OCI-LY1 (cell line): ENCODE measurements around the gene MAJIN.
A peak's percentile ranks its signal among the peaks of the same experiment; 100 is the strongest.
"Not testable (repeated sequence)": the region's sequence is repeated elsewhere in the genome, so short reads cannot be mapped to it uniquely, and the experiment has no call there.

Source experiments
- H2AFZ ChIP-seq: fragments of 200-600 bp; sonication (generic), shearing (Covaris generic); 2 replicates; pipeline ENCODE4 v1.6.0; 2014; ENCODE audit warnings: antibody characterized with exemption, mild to moderate bottlenecking, low read length
- H3F3A ChIP-seq: fragments of 200-600 bp; sonication (generic), shearing (Covaris generic); 2 replicates; pipeline ENCODE4 v1.6.0; 2014; ENCODE audit warnings: mild to moderate bottlenecking, antibody characterized with exemption, low read length, moderate library complexity; ENCODE audit not compliant: insufficient read depth
- H3K27ac ChIP-seq: fragments of 200-600 bp; sonication (generic); 2 replicates; pipeline ENCODE4 v1.5.1; 2014; ENCODE audit warnings: low read length, mixed run types, mild to moderate bottlenecking, low read depth; ENCODE audit not compliant: poor library complexity, severe bottlenecking
- H3K27me3 ChIP-seq: fragments of 200-600 bp; sonication (generic); 2 replicates; pipeline ENCODE4 v1.6.0; 2014; ENCODE audit warnings: antibody characterized with exemption, mild to moderate bottlenecking, low read length, moderate library complexity; ENCODE audit not compliant: insufficient read depth
- H3K36me3 ChIP-seq: fragments of 200-600 bp; sonication (generic); 2 replicates; pipeline ENCODE4 v1.6.1; 2014; ENCODE audit warnings: mild to moderate bottlenecking, antibody characterized with exemption, low read length, moderate library complexity, mixed read lengths; ENCODE audit not compliant: insufficient read depth
- H3K4me1 ChIP-seq: fragments of 200-600 bp; sonication (generic); 2 replicates; pipeline ENCODE4 v1.5.1; 2014; ENCODE audit warnings: mild to moderate bottlenecking, low read length, moderate library complexity; ENCODE audit not compliant: insufficient read depth, severe bottlenecking
- H3K4me2 ChIP-seq: fragments of 200-600 bp; sonication (generic), shearing (Covaris generic); 2 replicates; pipeline ENCODE4 v1.6.1; 2014; ENCODE audit warnings: low read length
- H3K4me3 ChIP-seq: fragments of 200-600 bp; sonication (generic); 2 replicates; pipeline ENCODE4 v1.5.1; 2014; ENCODE audit warnings: low read length, low read depth, mild to moderate bottlenecking, mixed read lengths; ENCODE audit not compliant: poor library complexity, severe bottlenecking
- H3K79me2 ChIP-seq: fragments of 200-600 bp; shearing (Covaris generic); 2 replicates; pipeline ENCODE4 v1.6.1; 2016; ENCODE audit warnings: mixed run types, low read length, mixed read lengths; ENCODE audit not compliant: insufficient read depth
- H3K9ac ChIP-seq: fragments of 200-600 bp; sonication (generic), shearing (Covaris generic); 2 replicates; pipeline ENCODE4 v1.6.1; 2014; ENCODE audit warnings: mild to moderate bottlenecking, low read length, mixed read lengths
- H3K9me2 ChIP-seq: fragments of 200-600 bp; sonication (generic), shearing (Covaris generic); 2 replicates; pipeline ENCODE4 v1.6.1; 2014; ENCODE audit warnings: low read depth, mild to moderate bottlenecking, low read length, mixed read lengths
- H3K9me3 ChIP-seq: fragments of 200-600 bp; shearing (Covaris generic); 2 replicates; pipeline ENCODE4 v1.6.1; 2014; ENCODE audit warnings: low read length, mixed read lengths
- H4K20me1 ChIP-seq: fragments of 200-600 bp; sonication (generic), shearing (Covaris generic); 2 replicates; pipeline ENCODE4 v1.6.0; 2016; ENCODE audit warnings: mild to moderate bottlenecking, low read length; ENCODE audit not compliant: insufficient read depth
- CTCF ChIP-seq: fragments of 200-600 bp; sonication (generic), shearing (Covaris generic); IDR thresholded peaks from 2 replicates; pipeline ENCODE4 v1.5.1; 2017; ENCODE audit warnings: mild to moderate bottlenecking, antibody characterized with exemption, low read length, moderate library complexity, mixed read lengths
- EZH2 ChIP-seq: fragments of 200-600 bp; sonication (generic), shearing (Covaris generic); IDR thresholded peaks from 2 replicates; pipeline ENCODE4 v1.8.0; 2017; ENCODE audit warnings: borderline replicate concordance, mixed run types, mild to moderate bottlenecking, antibody characterized with exemption, low read length, moderate library complexity, mixed read lengths

The MAJIN gene

GRCh38 chr11:65008873-65009272 is 37.0 kb upstream of the MAJIN start:
- no peaks in the 10 kb centered on the region for H4K20me1 ChIP-seq
- H3K9me2 ChIP-seq, result no peaks in the 10 kb centered on the region
- no peak overlapping the region for H2AFZ ChIP-seq
- no peak overlapping the region for H3K4me2 ChIP-seq
- no peak overlapping the region for H3K9ac ChIP-seq
- no peaks in the 10 kb centered on the region for H3K79me2 ChIP-seq
- no peaks in the 10 kb centered on the region for H3K9me3 ChIP-seq
- H3K36me3 ChIP-seq, result no peaks in the 10 kb centered on the region
- 0 out of 2 replicates have a peak, but pooled peaks cover 5% of the 10 kb centered on the region for H3F3A ChIP-seq
- TF ChIP-seq CTCF (no peak), EZH2 (no peak)
- no peak overlapping the region for H3K4me3 ChIP-seq
- no peaks in the 10 kb centered on the region for H3K27me3 ChIP-seq
- H3K4me1 ChIP-seq, result peaks cover 4% of the 10 kb centered on the region
- H3K27ac ChIP-seq, result no peak overlapping the region

DNA sequence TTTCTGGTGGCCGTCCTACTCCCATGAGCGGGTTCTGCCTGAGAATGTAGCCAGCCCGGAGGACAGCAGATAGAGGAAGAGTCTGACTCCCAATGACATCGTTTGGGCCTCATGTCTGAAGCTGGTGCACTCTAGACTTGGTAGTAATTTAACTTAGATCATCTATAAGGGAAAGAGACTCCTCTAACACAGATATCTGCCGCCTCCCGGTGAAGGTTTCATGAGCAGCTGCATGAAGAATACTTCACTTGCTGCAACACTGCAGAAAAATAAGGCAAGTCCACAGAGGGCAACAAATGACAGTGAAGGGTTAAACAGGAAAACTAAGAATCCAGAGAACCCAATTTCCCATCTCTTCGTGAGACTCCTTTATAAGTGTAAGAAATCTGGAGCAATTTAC is 36.1 kb upstream of the MAJIN start:
- TF ChIP-seq EZH2 (no peak), CTCF (0 out of 2 replicates have a peak, but pooled peaks have one; percentile 5)
- Histone ChIP-seq H3K79me2 (no peaks in the 10 kb centered on the region), H4K20me1 (no peaks in the 10 kb centered on the region), H3F3A (0 out of 2 replicates have a peak, but pooled peaks cover 2% of the 10 kb centered on the region), H3K9me2 (no peaks in the 10 kb centered on the region), H3K4me3 (no peak overlapping the region), H3K9ac (no peak overlapping the region), H3K9me3 (no peaks in the 10 kb centered on the region), H3K27ac (no peak overlapping the region), H3K4me2 (no peak overlapping the region), H3K27me3 (no peaks in the 10 kb centered on the region), H2AFZ (no peak overlapping the region), H3K36me3 (no peaks in the 10 kb centered on the region), H3K4me1 (peaks cover under 1% of the 10 kb centered on the region)

DNA sequence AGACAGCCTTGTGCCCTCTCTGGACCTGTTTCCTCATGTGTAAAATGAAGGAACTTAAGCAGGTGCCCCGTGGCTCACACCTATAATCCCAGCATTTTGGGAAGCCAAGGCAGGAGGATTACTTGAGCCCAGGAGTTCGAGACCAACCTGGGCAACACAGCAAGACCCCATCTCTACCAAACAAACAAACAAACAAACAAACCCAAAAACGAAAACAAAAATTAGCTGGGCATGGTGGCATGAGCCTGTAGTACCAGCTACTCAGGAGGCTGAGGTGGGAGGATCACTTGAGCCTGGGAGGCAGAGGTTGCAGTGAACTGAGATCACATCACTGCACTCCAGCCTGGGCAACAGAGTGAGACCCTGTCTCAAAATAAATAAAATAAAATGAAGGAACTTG is 32.1 kb upstream of the MAJIN start:
- H3K4me3 ChIP-seq, H3K79me2 ChIP-seq, H3K9me3 ChIP-seq, H3F3A ChIP-seq, H3K27ac ChIP-seq, H3K9ac ChIP-seq, H3K9me2 ChIP-seq, H3K36me3 ChIP-seq, H3K27me3 ChIP-seq, H4K20me1 ChIP-seq, H3K4me1 ChIP-seq, H2AFZ ChIP-seq, H3K4me2 ChIP-seq: not testable (repeated sequence)

GRCh38 chr11:65003282-65003681 is 31.4 kb upstream of the MAJIN start:
- Histone ChIP-seq H3K9me3 (no peaks in the 10 kb centered on the region), H2AFZ (no peak overlapping the region), H3K4me2 (no peak overlapping the region), H3K9me2 (no peaks in the 10 kb centered on the region), H3K9ac (no peak overlapping the region), H4K20me1 (no peaks in the 10 kb centered on the region), H3K4me3 (no peak overlapping the region), H3K36me3 (no peaks in the 10 kb centered on the region), H3K27ac (no peak overlapping the region), H3K27me3 (no peaks in the 10 kb centered on the region), H3K4me1 (no peaks in the 10 kb centered on the region), H3F3A (no peaks in the 10 kb centered on the region), H3K79me2 (no peaks in the 10 kb centered on the region)
- no peak for TF ChIP-seq CTCF
- TF ChIP-seq EZH2, result no peak
